GM18502 (cell line): ENCODE data around the gene NIF3L1.
"Not testable (repeated sequence)": the region's sequence is repeated elsewhere in the genome, so short reads cannot be mapped to it uniquely, and the experiment has no call there.

Experiments used
- ATAC-seq: cut with Tn5 transposase; IDR thresholded peaks from one replicate; pipeline ENCODE4 v1.9.1; 2021; ENCODE audit warnings: mild to moderate bottlenecking; ENCODE audit not compliant: unreplicated experiment, poor library complexity

NIF3L1 gene

DNA sequence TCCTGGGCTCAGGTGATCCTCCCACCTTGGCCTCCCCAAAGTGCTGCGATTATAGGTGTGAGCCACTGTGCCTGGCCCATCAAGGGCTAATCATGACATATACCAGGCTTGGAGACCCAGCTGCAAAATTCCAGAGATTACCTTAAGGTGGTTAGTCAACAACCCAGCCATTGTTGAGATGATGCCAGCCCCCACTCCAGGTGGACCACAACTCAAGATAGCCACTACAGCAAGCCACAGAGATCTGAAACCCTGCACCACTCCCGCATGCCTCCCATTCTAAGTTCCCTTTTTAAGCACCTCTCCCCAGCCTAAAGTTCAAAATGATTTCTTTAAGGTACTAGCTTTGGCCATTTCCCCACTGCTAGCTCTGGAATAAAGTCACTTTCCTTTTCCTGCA is 20.2 kb upstream of the NIF3L1 start:
- no peak for ATAC-seq

DNA sequence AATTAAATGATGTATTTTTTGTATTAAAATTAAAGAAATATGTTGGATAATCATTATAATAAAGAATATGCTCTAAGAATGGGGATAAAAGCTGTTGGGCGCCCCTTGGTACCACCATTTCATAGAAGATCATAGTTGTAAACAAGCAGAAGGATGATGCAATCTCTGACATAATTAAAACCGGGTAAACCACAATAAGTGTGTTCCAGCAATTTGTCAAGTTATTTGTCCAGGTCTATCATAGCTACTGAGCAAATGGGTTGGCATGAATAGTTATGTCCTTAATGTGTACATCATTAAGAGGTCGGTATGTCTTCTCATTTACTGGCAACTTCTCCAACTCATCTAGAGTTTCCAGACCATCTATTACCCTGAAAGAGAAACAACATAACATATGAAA is 18.0 kb upstream of the NIF3L1 start:
- no peak for ATAC-seq

DNA sequence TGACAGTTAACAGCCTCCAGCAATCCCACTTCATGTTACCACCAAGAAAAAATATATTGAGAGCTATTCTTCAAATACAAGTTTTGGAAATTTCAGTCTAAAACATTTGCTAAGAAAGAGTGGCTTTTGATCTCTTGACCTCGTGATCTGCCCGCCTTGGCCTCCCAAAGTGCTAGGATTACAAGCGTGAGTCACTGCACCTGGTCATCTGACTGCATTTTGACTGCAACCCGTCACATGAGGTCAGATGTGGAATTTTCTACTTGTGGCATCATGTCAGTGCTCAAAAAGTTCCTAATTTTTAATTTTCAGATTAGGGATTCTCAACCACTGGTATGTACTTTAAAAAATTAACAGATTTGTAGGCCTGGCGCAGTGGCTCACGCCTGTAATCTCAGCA is 15.6 kb upstream of the NIF3L1 start:
- no peak for ATAC-seq

DNA sequence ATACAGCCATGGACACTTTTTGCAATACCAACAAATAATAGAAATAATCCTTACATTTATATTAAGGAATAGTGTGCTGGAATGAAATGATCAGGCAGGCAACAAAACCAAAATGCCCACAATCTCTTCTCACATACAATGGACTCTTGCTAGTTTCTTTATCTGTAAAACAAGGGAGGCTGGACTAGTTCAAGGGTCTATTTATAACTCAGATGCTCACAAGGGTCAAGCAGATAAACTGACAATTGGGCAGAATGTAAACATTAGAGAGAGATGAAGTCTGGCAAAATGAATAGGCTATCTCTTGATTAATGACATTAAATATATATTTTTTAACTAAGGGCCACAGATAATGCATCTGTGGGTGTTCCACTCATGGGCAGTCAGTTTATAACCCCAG is 11.7 kb upstream of the NIF3L1 start:
- ATAC-seq: no peak

DNA sequence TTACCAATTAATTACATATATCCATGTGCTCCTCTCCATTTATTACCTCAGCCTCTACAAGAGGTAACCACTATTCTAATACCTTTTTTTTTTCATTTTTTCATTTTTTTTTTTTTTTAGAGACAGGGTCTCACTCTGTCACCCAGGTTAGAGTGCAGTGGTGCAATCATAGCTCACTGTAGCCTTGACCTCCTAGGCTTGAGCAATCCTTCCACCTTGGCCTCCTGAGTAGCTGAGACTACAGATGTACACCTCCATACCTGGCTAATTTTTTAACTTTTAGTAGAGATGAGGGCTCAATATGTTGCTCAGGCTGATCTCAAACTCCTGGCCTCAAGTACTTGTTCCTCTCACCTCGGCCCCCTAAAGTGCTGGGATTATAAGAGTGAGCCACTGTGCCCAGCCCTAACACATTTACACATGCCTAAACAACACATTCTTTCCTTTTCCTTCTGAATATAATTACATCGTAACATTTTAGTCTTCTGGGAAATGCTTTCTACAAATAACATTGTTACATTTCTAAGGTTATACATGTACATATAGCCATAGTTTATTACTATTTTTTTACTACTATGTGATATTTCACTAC is 10.8 kb upstream of the NIF3L1 start:
- ATAC-seq: no peak

DNA sequence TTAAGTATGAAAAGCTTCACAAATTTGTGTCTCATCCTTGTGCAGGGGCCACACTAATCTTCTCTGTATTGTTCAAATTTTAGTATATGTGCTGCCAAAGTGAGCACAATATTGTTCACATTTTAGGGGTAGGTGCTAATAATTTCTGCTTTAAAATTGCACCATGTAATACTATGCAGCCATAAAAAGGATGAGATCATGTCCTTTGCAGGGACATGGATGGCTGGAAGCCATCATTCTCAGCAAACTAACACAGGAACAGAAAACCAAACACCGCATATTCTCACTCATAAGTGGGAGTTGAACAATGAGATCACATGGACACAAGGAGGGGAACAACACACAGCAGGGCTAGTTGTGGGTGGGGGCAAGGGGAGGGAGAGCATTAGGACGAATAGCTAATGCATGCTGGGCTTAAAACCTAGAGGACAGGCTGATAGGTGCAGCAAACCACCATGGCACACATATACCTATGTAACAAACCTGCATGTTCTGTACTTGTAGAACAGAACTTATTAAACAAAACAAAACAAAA is 7.4 kb upstream of the NIF3L1 start:
- ATAC-seq: not testable (repeated sequence)

DNA sequence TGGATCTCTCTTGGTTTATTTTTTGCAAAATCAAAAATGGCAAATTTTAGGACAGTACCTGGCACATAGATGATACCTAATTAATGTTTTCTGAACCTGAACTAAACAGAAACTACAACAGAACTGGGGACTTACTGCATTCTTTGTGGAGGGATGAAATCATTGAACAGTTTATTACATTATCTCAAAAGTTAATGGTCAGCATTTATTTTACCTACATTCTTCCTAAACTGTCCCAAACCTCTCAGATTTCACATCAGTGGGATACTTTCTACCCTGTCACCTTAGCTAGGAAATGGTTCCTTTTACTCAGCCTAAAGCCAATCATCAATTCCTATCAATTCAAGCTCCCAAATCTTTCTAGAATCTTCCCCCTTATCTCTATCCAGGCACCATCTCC is 10.3 kb downstream of the NIF3L1 start:
- no peak for ATAC-seq

DNA sequence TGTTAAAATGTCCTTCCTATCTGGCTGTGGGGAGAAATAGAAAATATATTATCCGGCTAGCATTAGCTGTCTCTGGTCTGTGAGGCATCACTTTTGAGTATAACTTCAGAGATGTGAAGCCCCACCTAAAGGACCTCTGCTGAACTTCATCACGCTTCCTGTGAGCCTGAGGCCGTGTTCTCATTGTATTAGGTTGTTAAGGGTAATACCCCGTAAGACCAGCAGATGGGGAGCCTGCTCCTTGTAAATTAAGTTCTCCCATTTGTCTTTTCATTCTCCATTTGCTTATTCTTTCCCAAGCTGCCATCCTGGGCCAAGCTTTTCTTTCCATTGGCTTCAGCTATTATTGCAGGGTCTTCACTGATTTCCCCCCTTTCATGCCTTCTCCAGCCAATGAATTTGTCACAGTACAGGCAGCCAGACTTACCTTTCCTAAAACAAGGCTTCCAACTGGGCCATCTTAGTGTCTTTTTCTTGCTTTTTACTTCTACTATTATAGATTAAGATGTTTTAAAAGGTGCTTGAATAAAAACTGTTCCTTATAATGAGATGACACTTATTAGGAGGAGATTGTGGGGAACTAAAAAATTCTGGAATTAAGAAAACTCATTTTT is 12.4 kb downstream of the NIF3L1 start:
- ATAC-seq: peak; percentile 98

DNA sequence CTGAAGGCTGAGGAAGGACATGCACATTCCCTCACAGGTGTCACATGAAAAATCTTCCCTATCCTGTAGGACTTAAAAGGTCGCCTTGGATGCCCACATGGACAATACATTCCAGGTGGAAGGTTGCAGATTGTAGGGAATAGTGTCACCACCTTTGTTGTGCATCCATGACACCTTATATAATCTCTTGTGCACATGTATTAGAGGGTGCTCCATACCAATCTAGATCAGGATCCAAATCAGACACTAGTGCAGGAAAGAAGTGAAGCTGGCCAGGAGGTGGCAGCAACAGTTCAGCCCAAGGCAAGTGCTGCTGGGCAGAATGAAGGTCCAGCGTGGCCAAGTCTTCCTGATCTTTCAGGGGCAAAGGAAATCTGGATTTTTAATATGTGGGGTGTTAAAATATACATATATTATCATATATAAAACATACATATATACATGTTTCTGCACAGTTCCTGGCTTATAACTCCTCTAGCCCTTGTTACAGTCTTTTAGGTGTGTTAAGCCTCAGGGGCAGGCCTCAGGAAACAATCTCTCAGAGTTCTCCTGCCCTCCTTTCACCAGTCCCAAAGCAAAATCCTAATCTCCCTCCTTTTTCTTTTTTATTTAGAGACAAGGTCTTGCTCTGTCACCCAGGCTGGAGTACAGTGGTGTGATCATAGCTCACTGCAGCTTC is 16.6 kb downstream of the NIF3L1 start:
- ATAC-seq: no peak

DNA sequence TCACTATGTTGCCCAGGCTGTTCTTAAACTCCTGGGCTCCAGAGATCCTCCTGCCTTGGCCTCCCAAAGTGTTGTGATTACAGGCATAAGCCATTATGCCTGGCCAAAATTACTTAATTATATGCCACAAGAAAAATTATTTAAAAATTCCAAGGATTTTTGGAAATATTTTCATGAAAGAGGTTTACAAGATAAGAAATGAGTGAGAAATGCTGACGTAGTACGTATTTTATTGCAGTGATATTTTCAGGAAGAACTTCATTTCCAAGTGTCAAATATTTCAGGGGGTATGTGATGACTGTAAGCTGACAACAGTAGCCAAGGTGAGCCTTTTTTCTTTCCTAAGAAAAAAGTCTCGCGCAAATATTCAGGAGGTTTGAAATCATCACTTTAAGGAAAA is 20.8 kb downstream of the NIF3L1 start:
- no peak for ATAC-seq

DNA sequence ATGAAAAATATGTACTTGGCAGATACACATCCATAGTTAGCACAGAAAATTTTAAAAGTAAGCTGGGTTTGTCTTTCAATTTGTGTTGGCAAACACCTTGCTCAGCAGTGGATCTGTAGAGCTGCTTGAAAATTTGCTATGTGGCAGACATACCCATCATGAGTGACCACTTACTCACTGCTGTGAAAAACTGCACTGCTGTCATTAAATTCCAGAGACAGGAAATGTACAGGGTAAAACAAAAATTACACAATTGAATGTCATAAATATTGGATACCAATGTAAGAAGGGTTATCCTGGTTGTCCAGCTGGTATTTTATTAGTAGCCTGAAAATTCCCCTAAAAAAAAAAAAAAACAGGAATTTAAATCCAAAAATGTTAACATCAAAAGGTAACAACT is 24.5 kb downstream of the NIF3L1 start:
- no peak for ATAC-seq

DNA sequence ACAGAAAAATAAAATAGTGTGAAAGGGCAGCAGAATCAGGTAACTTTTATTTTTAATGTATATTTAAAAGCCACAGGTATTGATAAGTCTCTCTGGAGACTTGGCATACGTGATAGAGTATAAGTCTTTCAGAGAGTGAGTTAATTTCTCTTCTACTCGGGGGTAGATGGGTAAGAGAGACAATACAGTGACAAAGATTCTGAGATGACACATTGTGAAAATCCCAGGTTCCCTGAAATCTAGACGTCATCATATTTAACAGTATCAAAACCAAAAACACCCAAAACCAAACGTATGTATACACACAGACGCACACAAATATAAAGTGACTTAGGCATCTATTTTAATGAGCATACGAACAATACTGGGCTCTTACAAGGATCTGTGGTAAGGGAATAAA is 33.3 kb downstream of the NIF3L1 start:
- ATAC-seq: no peak

DNA sequence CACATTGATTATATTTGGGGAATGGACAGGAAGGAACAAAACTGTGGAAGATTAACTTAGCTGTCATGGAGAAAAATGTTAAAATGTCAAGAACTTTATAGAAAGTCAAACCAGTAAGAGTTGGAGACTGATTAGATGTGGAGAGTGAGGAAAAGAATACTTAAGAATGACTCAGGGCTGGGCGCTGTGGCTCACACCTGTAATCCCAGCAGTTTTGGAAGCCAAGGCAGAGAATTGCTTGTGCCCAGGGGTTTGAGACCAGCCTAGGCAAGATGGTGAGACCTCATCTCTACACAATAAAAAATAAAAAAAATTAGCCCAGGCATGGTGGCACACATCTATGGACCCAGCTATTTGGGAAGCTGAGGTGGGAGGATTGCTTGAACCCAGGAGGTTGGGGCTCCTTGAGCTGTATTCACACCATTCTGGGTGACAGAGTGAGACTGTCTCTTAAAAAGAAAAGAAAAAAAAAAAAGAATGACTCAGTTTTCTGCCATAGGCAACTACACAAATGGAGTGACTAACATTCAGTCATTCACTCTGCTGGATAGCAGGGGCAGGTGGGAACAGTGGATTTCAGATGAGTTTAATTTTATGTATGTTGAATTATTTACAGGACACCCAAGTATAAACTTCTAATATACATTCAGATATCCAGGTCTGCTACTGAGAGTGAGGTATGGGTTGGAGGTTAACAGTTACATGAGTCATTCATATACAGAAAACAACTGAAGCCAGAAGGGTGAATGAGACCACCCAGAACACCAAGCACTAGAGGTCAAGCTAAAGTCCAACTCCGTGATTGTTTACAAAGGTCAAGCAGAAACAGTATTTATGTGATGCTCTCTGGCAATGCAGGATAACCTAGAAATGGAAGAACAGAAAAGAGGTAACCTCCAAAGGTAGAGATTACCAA is 40.4 kb downstream of the NIF3L1 start:
- no peak for ATAC-seq

DNA sequence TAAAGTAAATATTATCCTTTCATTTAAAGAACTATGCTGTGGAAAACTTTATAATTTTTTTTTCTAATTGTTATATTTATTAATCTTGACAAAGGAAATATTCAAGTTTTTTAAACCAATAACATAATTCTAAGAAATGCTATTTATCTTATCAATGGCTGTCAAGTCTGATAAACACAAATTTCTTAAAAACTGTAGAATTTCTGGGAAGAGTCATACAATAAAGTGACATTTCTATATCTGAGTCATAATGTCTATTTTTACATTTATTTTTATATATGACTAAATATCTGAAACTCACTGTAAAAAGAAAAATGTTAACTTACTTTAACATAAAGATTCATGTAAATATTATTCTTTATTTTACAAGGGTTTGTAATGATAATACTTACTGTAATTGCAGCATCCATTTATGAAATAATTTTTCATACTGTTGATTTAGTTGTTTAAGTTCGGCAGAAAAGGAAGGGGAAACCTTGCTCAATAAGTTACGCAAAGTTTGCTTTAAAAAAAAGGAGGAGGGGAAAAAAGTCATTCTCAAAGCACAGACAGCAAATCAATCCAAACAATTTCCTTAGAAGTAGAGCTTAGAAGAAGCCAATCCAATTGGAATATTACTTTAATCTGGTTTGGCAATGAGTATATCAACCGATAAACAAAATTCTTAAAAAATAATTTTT is 41.9 kb downstream of the NIF3L1 start:
- no peak for ATAC-seq

DNA sequence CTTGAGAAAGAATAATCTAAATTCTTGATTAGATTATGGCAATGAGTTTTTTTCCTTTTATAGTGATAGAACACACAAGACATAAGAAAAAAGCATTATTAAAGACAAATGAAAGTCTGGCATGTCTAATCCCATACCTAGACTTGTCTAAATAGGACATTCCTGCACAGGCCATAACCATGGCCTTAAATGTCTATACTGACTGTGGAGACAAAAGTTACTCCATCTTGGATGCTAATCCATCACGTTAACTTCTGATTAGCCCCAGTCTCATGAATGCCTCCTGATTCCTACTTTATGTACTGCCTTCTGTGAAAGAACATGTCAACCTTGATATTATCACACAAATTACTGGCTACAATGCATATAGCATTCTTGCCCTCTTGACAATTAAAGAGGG is 50.7 kb downstream of the NIF3L1 start:
- no peak for ATAC-seq

DNA sequence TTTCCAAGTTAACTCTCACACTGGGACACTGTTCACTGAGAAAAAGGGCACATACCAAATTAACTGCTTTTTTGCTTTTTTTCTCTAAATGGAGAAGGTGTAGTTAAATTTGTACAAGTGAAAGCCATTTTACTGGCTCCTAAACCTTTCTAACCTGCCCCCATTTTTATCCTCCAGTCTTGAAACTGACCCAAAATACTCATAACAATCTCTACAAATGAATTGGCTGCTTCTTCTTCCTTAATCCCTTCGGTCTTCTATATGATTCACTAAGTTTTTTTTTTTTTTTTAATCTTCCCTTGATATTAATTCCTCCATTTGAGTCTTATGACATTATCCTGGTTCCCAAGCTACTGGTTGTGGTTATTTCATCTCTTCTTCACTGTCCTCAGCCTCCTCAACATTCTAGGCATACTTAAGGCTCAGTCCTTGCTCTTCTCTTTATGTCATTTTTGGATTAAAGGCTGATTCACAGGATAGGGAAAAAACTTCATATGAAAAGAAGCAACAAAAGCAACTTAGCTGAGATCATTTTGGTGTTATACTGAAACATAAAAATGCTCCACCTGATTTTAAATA is 54.4 kb downstream of the NIF3L1 start:
- no peak for ATAC-seq

DNA sequence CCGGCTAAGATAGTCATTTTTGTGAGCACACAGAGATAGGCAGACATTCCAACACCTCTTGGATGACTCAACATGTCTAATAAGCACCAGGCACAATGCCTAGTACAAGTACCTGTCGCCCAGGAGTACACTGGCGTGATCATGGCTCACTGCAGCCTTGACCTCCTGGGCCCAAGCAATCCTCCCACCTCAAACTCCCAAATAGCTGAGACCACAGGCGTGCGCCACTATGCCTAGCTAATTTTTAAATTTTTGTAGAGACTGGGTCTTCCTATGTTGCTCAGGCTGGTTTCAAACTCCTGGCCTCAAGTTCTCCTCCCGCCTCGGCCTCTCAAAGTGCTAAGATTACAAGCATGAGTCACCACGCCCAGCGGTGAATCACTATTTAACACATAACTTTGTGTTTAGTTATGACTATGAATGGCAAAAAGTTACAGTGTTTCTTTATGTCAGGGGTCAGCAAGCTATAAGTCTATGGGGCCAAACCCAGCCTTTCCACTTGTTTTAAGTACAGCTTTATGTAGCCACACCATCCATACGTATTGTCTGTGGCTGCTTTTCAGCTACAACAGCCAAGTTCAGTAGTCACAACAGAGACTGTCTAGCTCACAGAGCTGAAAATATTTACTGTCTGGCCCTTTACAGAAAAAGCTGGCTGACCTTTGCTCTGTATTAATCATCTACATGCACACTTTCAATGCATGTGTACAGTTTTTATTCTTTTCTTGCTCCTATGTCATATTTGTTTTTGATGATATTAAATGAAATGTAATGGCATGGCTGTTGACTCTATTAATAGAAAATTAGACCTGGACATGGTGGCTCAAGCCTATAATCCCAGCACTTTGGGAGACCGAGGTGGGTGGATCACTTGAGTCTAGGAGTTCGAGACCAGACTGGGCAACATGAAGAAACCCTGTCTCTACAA is 55.6 kb downstream of the NIF3L1 start:
- no peak for ATAC-seq

DNA sequence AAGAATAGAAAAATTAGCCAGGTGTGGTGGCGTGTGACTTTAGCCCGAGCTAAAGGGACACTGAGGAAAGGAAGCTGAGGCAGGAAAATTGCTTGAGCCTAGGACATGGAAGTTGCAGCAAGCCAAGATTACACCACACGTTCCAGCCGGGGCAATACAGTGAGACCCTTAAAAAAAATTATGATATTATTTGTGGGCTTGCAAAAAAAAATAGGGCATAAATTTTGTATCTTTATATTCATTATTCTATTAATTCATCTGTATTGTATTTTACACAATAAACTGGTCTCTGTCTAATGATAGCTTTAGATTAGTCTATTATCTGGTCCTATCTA is 56.2 kb downstream of the NIF3L1 start:
- ATAC-seq: no peak

DNA sequence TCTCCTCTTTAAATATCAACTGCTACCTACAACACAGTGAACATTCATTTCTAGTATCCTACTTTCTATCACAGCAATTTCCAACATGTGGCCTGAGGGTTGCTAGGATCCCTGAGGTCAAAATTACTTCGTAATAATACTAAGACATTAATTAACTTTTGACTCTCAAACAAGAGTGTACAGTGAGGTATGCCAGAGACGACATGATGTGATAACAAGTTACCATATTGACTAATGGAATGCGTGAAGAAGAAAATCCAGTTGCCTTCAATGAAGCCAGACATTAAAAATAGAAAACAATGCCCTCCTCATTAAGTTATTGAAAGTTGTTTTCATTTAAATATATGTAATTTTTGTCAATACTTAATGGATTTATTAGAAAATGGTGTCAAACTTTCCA is 61.2 kb downstream of the NIF3L1 start:
- no peak for ATAC-seq
